Tibial artery (tissue), 4 donors: ENCODE measurements around the gene TRAF3IP3.

ENCODE experiments used
- DNase-seq, 2 donors: peaks; one replicate each; pipeline ENCODE4 v3.0.0-alpha.2; 2019
- H3K27ac ChIP-seq, 2 donors: fragments of 200-600 bp; sonication (generic) in 1 of 2; 1 replicate in 1 of 2; 2 replicates in 1 of 2; pipeline ENCODE4 v1.5.1; 2018 to 2019; ENCODE audit warnings: mild to moderate bottlenecking in 1 of 2
- H3K27me3 ChIP-seq, 2 donors: fragments of 200-600 bp; sonication (generic) in 1 of 2; one replicate each; pipeline versions ENCODE4 v1.5.1 to v1.6.0; 2016 to 2019
- H3K36me3 ChIP-seq, 3 donors: fragments of 200-600 bp; sonication (generic) in 2 of 3; one replicate each; pipeline ENCODE4 v1.5.1; 2016 to 2019; ENCODE audit warnings: mild to moderate bottlenecking in 2 of 3
- H3K4me1 ChIP-seq, 4 donors: fragments of 200-600 bp; sonication (generic) in 2 of 4; 1 replicate in 3 of 4; 2 replicates in 1 of 4; pipeline ENCODE4 v1.5.1; 2016 to 2019
- H3K4me3 ChIP-seq, 2 donors: fragments of 200-600 bp; sonication (generic) in 1 of 2; 1 replicate in 1 of 2; 2 replicates in 1 of 2; pipeline ENCODE4 v1.5.1; 2018 to 2019; ENCODE audit warnings: mild to moderate bottlenecking in 2 of 2
- H3K9me3 ChIP-seq, 3 donors: fragments of 200-600 bp; sonication (generic) in 1 of 3; one replicate each; pipeline ENCODE4 v1.5.1; 2016 to 2019
- intact Hi-C: fragments of 100-400 bp; cut with DNase I; formaldehyde crosslinking; loops from one replicate; pipeline ENCODE4 v1.15.0; 2023; ENCODE audit warnings: low total_unique reads
- TF ChIP-seq, protein P1 (sequence below), 2 experiments: fragments of 200-600 bp in 1 of 2; fragments of 450-650 bp in 1 of 2; IDR thresholded peaks; one replicate each; pipeline ENCODE4 v1.5.1; 2017 to 2019; ENCODE audit warnings: antibody characterized with exemption in 2 of 2, mild to moderate bottlenecking in 1 of 2, moderate library complexity in 1 of 2

Gene TRAF3IP3

DNA sequence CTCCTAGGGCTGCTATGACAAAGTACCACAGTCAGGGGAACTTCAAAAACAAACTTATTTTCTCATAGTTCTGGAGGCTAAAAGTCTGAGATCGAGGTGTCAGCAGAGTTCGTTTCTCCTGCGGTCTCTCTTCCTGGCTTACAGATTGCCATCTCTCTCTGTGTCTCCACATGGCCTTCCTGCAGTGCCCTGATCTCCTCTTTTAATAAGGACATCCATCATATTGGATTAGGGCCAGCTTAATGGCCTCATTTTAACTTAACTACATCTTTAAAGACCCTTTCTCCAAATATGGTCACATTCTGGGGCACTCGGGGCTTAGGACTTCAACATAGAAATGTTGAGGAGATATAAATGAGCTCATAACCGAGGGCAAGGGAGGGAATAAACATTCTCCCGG is 16.3 kb downstream of the TRAF3IP3 start:
- Histone ChIP-seq H3K4me1 (peaks cover 0 to 25% (median 23%) of the 10 kb centered on the region in 4 donors), H3K4me3 (no peak overlapping the region), H3K9me3 (no peaks in the 10 kb centered on the region), H3K27ac (no peak overlapping the region), H3K36me3 (no peaks in the 10 kb centered on the region), H3K27me3 (no peaks in the 10 kb centered on the region)
- no peak for DNase-seq
- intact Hi-C loops = no loop called here
- TF ChIP-seq, protein P1, sequence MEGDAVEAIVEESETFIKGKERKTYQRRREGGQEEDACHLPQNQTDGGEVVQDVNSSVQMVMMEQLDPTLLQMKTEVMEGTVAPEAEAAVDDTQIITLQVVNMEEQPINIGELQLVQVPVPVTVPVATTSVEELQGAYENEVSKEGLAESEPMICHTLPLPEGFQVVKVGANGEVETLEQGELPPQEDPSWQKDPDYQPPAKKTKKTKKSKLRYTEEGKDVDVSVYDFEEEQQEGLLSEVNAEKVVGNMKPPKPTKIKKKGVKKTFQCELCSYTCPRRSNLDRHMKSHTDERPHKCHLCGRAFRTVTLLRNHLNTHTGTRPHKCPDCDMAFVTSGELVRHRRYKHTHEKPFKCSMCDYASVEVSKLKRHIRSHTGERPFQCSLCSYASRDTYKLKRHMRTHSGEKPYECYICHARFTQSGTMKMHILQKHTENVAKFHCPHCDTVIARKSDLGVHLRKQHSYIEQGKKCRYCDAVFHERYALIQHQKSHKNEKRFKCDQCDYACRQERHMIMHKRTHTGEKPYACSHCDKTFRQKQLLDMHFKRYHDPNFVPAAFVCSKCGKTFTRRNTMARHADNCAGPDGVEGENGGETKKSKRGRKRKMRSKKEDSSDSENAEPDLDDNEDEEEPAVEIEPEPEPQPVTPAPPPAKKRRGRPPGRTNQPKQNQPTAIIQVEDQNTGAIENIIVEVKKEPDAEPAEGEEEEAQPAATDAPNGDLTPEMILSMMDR (IDR thresholded peaks at IDR 0.05) = no peak

DNA sequence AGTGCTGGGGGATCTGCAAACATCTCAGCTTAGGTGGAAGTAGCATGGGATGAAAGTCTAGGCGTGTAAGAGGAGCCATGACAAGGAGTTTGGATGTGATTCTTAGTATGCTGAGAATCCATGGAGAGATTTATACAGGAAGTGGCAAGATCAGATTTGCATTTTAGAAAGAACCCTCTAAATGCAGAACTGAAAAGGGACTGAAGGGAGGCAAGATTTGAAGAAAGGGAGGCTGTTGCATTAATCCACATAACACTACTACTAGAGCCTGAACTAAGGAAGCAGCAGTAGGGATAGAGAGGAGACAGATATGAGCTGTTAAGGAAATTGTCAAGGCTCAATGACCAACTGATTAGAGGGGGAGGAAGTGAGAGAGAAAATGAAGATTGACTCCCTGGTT is 18.7 kb downstream of the TRAF3IP3 start:
- no peaks in the 10 kb centered on the region for H3K36me3 ChIP-seq
- no peak for DNase-seq
- H3K4me3 ChIP-seq = no peak overlapping the region
- H3K27me3 ChIP-seq = no peaks in the 10 kb centered on the region
- intact Hi-C loops = no loop called here
- H3K4me1 ChIP-seq = peaks cover 0 to 12% (median 9%) of the 10 kb centered on the region in 4 donors
- TF ChIP-seq, protein P1 (IDR thresholded peaks at IDR 0.05) = no peak
- H3K27ac ChIP-seq = no peak overlapping the region
- no peaks in the 10 kb centered on the region for H3K9me3 ChIP-seq

DNA sequence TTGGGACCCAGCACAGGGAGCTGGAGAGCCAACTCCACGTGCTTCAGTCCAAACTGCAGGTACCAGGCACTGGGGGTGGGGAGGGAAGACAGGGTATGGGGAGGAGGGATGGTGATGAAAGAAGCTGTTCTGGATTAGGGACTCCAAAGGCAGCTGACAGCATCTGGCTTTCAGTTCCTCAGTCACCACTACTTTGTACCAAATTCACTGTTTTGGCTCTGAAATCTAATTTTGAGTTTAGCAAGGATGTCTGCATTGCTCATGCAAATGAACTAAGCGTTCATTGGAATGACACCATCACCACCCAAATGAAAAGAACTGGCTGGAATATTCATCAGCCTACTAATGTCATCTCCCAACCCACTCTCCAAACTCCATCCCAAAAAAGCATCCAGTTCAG is 19.8 kb downstream of the TRAF3IP3 start:
- peaks cover 0 to 4% (median 0%) of the 10 kb centered on the region in 4 donors for H3K4me1 ChIP-seq
- H3K36me3 ChIP-seq = no peaks in the 10 kb centered on the region
- no peaks in the 10 kb centered on the region for H3K9me3 ChIP-seq
- DNase-seq = no peak
- H3K27me3 ChIP-seq = no peaks in the 10 kb centered on the region
- intact Hi-C loops = loop anchor here (5.0 kb wide), 1 partner anchor 1482 kb away; the partner anchor contains the start of gene RCOR3
- TF ChIP-seq, protein P1 (IDR thresholded peaks at IDR 0.05) = no peak
- H3K27ac ChIP-seq = no peak overlapping the region
- no peak overlapping the region for H3K4me3 ChIP-seq

DNA sequence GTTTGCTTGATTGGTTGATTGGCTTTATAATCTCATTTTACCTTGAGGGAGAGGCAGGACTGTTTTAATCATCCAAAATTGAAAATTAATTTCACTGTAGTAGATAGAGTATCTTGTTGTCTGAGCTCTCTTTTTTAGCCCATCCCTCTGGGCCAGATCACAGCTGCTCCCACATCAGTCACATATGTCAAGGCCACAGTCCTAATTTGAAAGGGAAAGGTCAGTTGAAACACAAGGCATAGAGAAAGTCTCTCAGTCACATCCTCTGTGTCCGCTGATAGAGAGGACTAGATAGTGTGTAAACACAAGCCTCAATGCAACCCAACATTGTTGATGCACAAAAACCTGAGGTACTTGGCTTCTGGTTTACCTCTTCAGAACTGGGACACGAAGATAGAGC is 21.7 kb downstream of the TRAF3IP3 start:
- H3K27me3 ChIP-seq = no peaks in the 10 kb centered on the region
- H3K27ac ChIP-seq = no peak overlapping the region
- no peaks in the 10 kb centered on the region for H3K36me3 ChIP-seq
- intact Hi-C loops = loop anchor here (5.0 kb wide), 1 partner anchor 1480 kb away; the partner anchor contains the start of gene RCOR3
- no peaks in the 10 kb centered on the region for H3K9me3 ChIP-seq
- H3K4me1 ChIP-seq = no peaks in the 10 kb centered on the region
- H3K4me3 ChIP-seq = no peak overlapping the region
- TF ChIP-seq, protein P1 (IDR thresholded peaks at IDR 0.05) = no peak
- DNase-seq = no peak

DNA sequence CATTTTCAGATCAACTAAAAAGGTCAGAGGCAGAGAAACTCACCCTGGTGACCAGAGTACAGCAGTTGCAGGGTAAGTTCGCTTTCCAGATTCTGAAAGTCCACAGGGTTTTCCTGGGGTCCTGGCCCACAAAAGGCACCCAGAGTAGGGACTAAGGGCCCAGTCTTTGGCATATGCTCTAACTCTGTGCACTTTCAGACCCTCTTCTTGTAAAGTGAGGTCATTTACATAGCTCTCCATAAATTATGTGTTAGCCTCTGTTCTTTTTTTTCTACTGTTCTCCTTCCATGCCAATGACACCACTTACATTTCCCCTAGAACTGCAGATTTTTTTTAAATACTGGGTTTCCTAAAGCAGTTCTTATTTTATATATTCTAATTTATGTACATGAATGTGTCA is 22.2 kb downstream of the TRAF3IP3 start:
- Histone ChIP-seq H3K4me1 (peaks cover 0 to under 1% (median under 1%) of the 10 kb centered on the region in 4 donors), H3K27ac (no peak overlapping the region), H3K4me3 (no peak overlapping the region), H3K9me3 (no peaks in the 10 kb centered on the region), H3K27me3 (no peaks in the 10 kb centered on the region), H3K36me3 (no peaks in the 10 kb centered on the region)
- TF ChIP-seq, protein P1 (IDR thresholded peaks at IDR 0.05) = no peak
- intact Hi-C loops = loop anchor here (5.0 kb wide), 1 partner anchor 1479 kb away; the partner anchor contains the start of gene RCOR3
- no peak for DNase-seq

DNA sequence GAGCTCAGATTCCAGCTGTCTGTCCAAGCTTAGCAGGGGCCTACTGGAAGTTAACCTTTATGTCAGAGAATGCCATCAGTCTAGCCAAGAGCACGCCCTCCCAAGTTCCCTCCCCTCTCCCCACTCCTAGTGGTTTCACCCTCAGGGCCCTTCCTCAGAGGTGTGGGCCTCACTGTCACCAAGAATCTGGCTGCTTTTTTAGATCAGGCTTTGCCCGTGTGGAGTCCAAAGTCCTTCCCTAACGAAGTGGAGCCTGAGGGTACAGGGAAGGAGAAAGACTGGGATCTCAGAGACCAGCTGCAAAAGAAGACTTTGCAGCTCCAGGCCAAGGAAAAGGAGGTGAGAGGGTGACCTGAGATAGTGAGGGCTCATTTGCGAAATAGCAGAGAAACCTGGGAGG is 24.4 kb downstream of the TRAF3IP3 start:
- DNase-seq = no peak
- Histone ChIP-seq H3K36me3 (no peaks in the 10 kb centered on the region), H3K9me3 (no peaks in the 10 kb centered on the region), H3K4me1 (peaks cover 0 to 15% (median 11%) of the 10 kb centered on the region in 4 donors), H3K4me3 (no peak overlapping the region), H3K27me3 (no peaks in the 10 kb centered on the region), H3K27ac (no peak overlapping the region)
- intact Hi-C loops = no loop called here
- TF ChIP-seq, protein P1 (IDR thresholded peaks at IDR 0.05) = no peak
